Stimulated activated CD4-positive, alpha-beta T cell treated with anti-CD3 and anti-CD28 coated beads, Interleukin-15, amount 100 ng/mL, for 48 hours (primary cell): ENCODE results near the gene ZEB2.

Experiments used
- DNase-seq, 2 donors: peaks; one replicate each; pipeline ENCODE4 v3.0.0-alpha.2; 2020; ENCODE audit warnings: low read depth in 2 of 2

The ZEB2 gene

GRCh38 chr2:144471305-144472045 is 48.4 kb downstream of the ZEB2 start:
- no peak for DNase-seq

GRCh38 chr2:144470816-144471215 is 49.1 kb downstream of the ZEB2 start:
- no peak for DNase-seq

- no peak for DNase-seq
Observed at GRCh38 chr2:144470334-144470733, 49.6 kb downstream of the ZEB2 start.

GRCh38 chr2:144469798-144470197 is 50.1 kb downstream of the ZEB2 start:
- DNase-seq: no peak

- DNase-seq: no peak
Observed at GRCh38 chr2:144468823-144469595, 50.9 kb downstream of the ZEB2 start.

- DNase-seq: no peak
Observed at GRCh38 chr2:144467502-144468137, 52.3 kb downstream of the ZEB2 start.

- DNase-seq: no peak
Observed at GRCh38 chr2:144466637-144467036, 53.3 kb downstream of the ZEB2 start.

- no peak for DNase-seq
Observed at GRCh38 chr2:144465749-144466148, 54.2 kb downstream of the ZEB2 start.

GRCh38 chr2:144464730-144465129 is 55.2 kb downstream of the ZEB2 start:
- no peak for DNase-seq

GRCh38 chr2:144463266-144463665 is 56.7 kb downstream of the ZEB2 start:
- no peak for DNase-seq

- no peak for DNase-seq
Observed at GRCh38 chr2:144462266-144462665, 57.7 kb downstream of the ZEB2 start.

- no peak for DNase-seq
Observed at GRCh38 chr2:144461308-144461766, 58.6 kb downstream of the ZEB2 start.

- no peak for DNase-seq
Observed at GRCh38 chr2:144460727-144461307, 59.1 kb downstream of the ZEB2 start.

- DNase-seq: no peak
Observed at GRCh38 chr2:144459937-144460336, 60.0 kb downstream of the ZEB2 start.

- no peak for DNase-seq
Observed at GRCh38 chr2:144459286-144459685, 60.6 kb downstream of the ZEB2 start.

- no peak for DNase-seq
Observed at GRCh38 chr2:144458541-144458940, 61.4 kb downstream of the ZEB2 start.

GRCh38 chr2:144456680-144457079 is 63.2 kb downstream of the ZEB2 start:
- no peak for DNase-seq

GRCh38 chr2:144455987-144456386 is 63.9 kb downstream of the ZEB2 start:
- no peak for DNase-seq

GRCh38 chr2:144454466-144455287 is 65.2 kb downstream of the ZEB2 start:
- DNase-seq: no peak

GRCh38 chr2:144453486-144454158 is 66.3 kb downstream of the ZEB2 start:
- DNase-seq: no peak

- DNase-seq: no peak
Observed at GRCh38 chr2:144452989-144453336, 67.0 kb downstream of the ZEB2 start.
